GM12872 (cell line): ENCODE measurements around the gene NKAIN4.

ENCODE experiments used
- CTCF ChIP-seq: IDR thresholded peaks from 3 replicates; pipeline ENCODE4 v1.5.1; 2011; ENCODE audit warnings: low read depth, mild to moderate bottlenecking, low read length, moderate library complexity; ENCODE audit not compliant: insufficient read depth

The NKAIN4 gene

GRCh38 chr20:63286781-63287696, 32.8 kb upstream of the NKAIN4 start:
- TF ChIP-seq CTCF = no peak

- no peak for TF ChIP-seq CTCF
Observed at GRCh38 chr20:63285636-63286615, 31.7 kb upstream of the NKAIN4 start.

GRCh38 chr20:63284981-63285524, 30.8 kb upstream of the NKAIN4 start:
- no peak for TF ChIP-seq CTCF

GRCh38 chr20:63284544-63284949, 30.3 kb upstream of the NKAIN4 start:
- no peak for TF ChIP-seq CTCF

GRCh38 chr20:63284083-63284440, 29.8 kb upstream of the NKAIN4 start:
- no peak for TF ChIP-seq CTCF

- TF ChIP-seq CTCF = no peak
Observed at GRCh38 chr20:63283397-63284082, 29.3 kb upstream of the NKAIN4 start.
